GM18868 (cell line): ENCODE results near the gene FILIP1.

ENCODE experiments used
- ATAC-seq: cut with Tn5 transposase; IDR thresholded peaks from one replicate; pipeline ENCODE4 v1.9.1; 2021; ENCODE audit warnings: mild to moderate bottlenecking, moderate library complexity; ENCODE audit not compliant: unreplicated experiment

The FILIP1 gene

DNA sequence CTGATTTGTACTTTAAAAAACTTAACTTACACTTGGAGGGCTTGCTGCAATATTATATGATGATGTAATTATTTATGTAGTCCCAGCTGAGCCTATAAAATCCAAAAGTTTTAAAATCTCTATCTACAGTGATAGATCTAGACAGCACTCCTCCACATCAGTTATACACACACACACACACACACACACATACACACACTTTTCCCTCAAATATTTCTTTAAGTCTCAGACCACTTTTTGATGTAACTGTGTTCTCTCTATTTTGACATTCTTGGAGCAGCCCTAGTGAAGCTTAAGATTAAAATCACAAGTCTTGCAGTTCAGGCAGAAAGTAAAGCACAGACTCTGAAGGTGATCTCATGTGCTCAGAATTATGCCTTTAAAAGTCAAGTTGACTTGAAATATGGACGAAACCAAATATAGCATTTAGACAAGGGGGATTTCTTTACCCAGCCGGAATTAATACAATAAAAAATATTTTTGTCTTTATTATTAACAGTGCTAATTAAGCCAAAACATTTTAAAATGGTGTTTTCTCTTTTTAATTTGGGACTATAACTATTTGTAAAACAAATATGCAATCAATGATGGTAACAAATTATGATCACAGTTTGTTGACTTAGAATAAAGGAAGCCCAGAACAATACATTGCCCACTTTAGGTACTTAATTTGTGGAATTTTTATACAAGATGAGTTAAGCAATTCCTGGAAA, 145.5 kb downstream of the FILIP1 start:
- ATAC-seq = no peak

DNA sequence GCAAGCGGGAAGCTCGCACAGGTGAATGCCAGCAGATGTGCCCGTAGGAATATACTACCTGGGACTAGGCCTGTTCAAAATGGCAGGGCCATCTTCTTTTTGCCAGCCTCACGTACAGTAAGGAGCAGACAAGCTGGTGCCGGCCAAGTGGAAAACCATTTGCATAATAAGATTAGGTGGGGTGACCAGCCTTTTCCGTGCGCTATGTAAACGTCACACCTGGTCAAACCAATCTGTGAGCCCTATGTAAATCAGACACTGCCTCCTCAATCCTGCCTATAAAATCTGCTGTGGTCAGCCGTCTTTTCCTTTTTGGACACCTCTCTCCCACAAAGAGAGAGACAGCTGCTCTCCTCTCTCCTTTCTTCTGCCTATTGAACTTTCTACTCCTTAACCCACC, 148.2 kb downstream of the FILIP1 start:
- ATAC-seq = no peak

DNA sequence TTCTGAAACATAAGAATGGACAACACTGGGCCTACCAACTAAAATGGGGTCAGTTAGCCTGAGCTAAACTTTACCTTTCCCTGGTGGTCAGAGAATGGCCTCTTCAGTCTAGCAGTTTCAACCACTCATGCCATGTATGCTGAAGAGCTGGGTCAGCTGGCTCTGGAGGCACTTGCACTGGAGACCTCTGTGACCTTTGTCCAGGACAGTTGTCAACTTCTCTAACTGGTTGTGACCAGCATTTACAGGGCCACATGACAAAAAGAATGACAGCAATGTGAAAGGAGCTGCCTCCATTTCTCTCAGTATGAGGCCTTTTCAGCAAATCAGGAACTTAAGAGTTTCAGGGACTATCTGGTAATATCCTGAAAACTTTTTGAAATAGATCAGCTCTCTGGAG, 149.1 kb downstream of the FILIP1 start:
- ATAC-seq = no peak

DNA sequence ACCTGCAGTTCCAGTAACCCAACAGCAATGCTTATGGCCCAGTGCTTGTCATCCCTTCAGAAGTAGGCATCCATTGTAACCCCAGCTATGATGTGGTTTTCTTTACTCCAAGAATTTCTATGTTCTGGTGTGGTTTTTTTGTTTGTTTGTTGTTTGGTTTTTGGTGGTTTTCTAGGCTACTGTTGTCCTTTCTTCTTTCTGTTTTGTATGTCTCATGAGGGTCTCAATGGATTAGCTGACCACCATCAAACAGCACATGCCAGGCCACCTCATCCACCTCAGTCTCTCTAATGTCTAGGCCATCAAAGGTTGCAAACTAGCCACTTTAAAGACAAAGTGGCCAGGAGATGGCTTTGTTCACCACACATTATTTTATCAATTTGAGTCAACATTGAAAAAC, 149.6 kb downstream of the FILIP1 start:
- no peak for ATAC-seq

DNA sequence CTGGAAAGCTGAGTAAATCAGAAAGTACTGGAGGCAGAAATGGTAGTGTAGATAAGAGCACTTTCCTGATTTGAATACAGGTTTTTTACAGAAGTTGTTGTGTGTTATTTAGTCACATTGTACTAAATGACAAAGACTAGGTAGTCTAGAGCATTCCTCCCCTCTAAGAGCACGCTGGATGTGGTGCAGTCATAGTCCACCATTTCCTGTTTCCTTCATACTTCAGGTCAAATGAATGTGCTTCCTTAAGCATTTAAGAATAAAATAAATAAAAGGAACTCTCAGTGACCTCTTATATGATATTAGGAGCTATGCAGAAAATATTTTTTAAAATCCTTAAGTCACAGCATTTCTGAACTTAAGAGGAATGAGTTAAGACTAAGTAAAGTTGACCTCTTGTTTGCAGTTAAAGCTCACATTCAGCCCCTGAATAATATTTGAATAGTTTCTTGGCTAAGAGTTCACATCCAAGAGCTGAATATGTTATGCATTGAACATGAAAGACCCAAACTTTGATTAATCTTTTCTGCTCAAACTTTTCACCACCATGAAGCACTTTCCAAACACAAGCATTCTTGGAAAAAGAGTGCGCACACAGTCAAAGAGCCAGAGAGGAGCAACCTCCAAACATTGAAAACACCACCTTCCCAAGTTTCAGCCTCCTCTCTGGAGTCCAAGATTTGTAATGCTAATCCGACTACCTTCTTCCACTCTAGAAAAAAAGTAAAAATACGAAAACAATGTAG, 155.6 kb downstream of the FILIP1 start:
- ATAC-seq = no peak

DNA sequence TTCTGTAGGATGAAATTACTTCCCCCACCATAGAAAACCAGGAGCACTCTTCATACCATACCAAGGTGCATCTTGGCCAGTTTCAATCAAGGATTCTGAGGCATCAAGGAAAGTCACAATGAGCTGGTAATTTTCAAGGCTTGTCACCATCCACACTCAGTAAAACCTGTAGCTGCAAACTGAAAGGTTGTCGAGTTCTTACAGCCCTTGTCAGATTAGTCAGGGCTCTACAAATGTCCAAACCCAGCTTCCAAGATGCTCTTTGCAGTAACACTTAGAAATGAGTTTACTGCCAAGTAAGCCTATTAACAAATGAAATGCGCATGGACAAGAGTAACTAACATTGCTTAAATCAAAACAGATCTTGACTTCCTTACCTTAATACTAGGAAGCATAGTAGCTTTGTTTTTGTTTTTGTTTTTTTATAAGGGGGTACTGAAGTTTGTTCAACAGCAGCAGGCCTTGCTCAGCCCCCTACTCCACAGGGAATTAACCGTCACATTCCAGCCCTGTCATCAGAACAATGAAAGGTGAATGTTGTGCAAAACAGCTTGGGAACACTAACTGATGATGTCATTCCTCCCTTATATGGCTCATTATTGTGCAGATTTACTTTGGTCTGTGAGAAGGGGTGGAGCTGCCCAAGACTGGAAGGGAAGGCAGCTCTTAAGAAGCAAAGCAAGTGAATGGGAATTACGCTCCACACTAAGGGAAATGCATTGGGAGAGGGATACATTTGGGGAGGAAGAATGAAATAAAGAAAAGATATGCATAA, 159.1 kb downstream of the FILIP1 start:
- no peak for ATAC-seq

DNA sequence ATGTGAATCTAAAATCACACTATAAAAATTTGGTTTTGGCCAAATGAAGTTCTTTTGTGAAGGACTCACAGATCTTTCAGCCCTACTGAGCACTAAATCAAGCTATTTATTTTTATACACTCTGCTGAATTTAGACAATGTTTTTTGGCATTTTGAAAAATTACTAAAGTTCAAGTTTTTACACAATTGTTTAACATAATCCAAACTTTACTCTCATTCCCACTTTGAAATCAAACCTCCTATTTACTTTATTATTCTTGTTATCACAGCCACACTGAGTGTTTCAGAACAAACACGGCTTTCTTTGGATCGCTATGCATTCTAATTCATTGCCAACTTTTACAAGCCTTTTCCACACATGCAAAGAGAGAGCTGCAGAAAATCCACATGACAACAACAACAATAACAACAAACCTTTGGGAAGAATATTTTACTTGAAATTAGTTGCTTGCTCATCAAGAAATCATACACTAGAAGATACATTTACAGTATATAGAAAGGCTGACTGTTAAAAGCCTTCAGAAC, 159.9 kb downstream of the FILIP1 start:
- ATAC-seq = no peak

DNA sequence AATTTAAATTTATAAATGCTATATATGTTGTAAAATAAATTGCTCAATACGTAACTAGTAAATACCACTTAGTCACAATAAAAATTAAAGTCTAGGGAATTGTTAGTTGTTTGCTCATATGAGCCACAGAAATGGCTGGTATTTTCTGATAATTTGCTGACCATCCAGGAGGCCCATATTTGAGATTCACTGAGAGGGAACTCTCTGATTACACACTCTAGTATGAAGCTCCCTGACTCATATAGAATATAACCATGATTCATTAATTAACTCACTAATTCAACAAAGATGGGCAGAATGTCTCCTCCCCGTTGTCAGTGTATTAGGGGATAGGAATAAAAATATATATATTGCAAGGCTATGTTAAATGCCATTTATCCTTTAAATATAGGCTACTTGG, 162.4 kb downstream of the FILIP1 start:
- no peak for ATAC-seq

DNA sequence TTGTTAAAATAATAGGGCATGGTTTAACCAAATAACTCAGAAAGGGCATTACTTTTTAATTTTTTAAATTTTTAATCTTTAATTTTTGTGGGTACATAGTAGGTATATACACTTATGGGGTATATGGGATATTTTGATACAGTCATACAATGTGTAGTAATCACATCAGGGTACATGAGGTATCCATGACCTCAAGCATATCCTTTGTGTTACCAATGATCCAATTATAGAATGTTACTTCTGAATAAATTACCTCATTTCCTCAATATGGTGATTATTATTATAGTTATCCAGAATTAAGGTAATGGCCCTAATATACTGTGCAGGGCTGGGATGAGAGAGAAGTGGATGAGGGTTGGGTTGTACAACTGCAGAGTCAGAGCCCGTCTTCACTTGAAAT, 163.9 kb downstream of the FILIP1 start:
- ATAC-seq = no peak

DNA sequence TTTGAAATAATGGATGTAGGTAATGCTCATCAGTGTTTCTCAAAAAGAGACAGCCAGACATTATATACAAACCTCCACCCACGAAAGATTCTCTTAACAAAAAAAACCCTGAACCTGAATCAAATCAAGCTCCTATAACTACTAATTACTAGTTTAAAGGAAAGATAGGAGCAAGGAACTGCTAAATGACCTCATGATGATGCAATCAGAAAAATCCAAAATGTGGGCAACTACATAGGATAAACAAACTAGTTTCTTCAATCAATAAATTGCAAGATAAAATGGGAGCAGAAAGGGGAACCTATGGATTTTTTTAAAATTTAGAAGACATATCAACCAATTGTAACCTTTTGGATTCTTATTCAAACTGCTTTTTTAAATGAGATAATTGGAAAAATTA, 165.8 kb downstream of the FILIP1 start:
- ATAC-seq = no peak

DNA sequence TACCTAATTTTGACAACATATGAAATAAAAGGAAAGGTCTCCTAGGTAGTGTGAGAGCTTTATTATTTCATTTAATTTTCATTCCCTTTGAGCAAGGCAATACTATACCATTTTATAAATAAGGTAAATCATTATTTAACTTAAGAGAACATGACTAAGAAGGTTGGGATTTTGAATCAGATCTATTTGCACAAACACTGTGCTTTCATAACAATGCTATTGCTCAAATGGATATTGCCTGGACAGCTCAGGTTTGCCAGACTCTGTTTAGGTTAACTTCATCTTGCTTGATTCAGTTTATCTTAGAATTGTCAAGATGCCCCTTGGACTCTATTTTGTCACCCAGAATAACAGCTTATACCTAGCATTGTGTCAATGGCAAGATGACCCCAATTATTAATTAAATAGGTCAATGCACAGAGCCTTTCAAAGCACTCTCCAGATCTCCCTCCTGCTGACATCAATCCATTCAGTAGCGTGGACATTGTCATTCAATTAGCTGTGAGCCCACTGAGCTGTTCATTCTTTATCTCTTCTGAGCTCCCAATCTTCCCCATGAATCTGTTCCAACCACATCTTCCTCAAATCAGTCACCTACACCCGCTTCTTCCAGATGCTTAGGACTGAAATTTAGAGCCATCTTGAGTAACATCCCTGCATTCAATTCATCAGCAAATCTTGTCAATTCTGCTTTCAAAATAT, 166.9 kb downstream of the FILIP1 start:
- no peak for ATAC-seq

DNA sequence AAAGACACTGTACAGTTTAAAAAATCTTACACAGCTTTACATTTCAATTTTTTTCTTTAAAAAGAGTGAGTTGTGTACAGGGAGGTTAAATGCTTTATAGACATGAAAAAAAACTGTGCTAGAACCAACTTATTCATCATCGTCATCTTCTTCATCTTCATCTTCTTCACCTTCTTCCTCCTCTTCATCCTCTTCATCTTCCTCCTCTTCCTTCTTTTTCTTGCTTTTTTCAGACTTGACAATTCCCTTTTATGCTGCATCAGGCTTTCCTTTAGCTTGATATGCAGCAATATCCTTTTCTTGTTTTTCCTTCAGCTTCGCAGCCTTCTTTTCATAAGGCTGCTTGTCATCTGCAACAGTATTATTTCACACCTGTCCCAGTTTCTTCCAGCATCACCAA, 174.7 kb downstream of the FILIP1 start:
- ATAC-seq = no peak

DNA sequence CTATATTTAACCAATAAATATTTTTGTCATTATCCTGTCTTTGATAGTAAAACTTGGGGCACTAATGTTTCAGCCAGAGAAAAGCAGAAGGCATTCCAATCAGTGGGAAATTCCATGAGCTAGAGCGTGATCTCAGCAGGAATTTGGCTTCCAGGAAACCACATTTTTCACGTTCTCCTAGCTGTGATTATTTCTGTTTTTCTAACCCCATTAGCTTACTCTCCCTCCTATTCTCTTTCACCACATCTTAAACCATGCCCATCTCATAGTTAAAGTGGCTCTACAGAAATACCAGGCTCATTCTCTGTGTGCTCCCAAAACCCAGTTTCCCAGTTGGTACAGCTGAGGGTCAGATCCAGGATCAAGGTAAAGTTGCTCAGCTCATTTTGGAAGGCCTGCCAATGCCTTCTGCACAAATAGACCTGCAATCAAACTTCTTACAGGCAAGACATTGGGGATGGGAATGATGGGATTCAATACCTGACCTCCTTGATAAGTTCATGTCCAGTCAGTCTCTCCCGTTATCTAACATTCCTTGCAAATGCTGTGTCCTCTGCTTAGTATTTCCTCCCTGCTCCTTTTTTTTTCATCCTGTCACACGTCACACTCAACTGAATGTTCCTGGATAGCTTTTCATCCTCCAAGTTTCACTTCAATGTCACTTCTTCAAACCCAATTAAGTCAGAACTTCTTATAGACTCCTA, 175.9 kb downstream of the FILIP1 start:
- ATAC-seq = no peak

DNA sequence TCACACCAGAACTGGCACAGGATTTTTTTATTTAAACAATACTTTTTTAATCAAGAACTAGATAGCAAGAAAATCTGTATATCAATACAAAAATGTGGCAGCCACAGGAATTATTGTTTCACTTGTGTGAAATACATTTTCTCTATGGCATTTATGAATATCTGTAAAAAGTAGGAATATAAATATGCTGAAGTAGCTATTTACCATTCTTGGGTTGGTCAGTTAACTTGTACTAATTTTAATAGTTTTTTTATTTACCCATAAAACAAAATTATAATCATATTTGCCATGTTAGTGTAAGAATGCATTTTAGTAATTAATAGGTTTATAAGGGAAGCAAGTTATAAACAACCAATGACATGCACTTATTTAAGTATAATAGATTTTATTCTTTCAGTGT, 177.6 kb downstream of the FILIP1 start:
- no peak for ATAC-seq

DNA sequence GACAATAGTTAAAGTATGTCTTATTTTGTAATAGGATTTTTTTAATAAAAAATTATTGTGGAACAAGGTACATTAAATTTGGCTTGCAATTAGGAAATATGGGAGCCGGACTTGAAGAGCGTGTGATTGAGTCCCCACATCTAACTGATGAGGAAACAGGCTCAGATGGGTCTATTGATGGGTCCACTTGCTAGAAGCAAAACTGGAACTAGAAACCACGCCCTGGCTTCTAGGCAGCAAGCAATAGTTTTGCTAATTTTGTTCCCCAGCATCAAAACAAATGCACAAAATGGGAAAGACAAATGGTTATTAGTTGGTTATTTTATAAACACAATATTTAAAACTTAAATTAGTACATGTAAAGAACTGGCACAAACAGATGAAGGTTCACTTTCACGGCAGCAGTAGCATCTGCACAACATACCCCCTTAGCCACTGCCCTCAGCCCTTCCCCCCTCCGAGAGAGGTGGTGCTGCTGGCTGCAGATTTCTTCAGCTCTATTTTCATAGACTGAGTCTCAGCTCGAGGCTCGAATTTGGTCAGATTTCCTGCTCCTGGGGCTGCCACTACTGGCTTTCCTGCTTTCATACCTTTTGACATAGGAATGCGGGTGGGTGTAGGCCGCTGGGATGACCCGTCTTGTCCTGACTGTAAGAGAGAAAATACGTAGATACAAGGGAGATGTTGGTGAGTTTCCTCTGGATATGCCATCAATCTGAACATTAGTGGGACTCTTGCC, 185.2 kb downstream of the FILIP1 start:
- no peak for ATAC-seq

DNA sequence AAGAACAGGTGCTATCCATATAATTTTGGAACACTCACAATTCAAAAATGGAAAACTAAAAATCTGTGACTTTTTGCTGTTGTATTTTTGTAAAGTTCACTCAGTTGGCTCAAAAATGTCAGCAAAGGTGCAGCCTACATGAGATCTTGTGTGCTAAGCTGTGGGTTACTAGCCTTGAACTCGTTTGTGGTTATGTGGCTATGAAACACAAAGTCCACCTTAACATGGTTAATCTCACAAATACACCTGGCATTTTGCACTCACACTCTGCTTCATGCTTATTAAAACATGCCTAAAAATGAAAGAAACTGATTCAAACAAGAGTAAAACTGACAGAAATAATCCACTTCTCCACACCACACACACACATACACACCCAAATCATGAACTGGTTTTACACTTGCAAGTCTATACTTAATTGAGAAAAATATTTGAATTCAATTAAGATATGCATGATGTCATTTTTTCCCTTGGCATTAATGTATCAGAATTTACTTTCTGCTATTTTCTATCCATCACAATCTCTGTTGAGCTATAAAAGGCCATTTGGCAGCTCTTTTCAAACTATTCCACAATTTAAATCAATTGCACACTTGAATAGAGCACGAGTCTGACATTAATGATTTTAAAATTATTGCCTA, 186.1 kb downstream of the FILIP1 start:
- no peak for ATAC-seq

DNA sequence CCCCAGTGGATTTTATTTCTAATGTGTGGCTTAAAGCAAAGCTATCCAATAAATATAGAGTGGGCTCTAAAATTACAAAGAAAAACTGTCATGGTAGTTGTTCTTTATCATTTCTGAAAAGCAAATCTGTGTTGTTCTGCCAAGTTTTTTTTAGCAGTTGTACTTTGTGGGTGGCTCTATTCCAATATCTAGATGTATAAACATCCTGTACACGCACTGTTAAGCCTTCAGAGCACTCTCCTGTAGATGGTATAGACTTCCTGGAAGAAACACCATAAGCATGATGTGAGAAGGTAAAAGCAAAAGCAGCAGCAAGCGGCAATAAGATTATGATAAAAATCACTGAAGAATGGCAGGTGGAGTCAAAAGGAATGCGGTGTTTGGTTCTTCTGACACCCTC, 187.5 kb downstream of the FILIP1 start:
- ATAC-seq = no peak

DNA sequence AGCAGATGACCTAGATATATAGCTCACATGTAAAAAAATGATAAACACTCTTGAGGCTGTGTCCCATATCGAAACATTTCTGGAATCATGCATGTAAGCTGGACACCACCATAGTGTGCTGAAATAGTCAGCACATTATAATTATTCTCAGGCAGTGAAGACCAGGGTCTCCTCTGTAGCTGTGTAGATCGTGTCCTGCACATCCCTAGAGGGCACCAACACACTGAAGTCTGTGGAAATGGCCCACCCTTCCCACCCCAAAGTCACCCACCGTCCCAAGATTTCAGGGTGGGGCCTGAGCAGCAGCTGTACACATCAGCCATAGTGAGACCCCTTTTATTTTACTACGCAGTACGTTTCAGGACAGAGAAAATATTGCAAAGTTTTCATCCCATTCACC, 188.0 kb downstream of the FILIP1 start:
- no peak for ATAC-seq

DNA sequence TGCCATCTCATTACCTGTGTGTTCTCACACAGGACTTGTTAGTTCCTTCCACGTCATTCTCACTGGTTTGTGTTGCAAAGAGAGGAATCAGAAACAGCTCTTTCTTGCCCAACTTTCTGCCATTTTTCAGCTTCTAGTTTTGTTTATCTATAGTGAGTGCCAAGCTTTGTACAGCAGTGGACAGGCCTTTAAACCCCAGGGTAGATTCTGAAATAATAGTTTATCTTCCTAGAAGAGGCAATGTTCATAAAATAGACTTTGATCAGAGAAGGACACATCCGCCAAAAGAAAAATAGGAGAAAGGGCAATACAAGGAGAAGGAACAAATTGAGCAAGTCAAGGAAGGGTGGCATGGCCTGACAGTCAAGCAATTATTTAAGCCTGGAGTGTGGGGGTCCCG, 191.3 kb downstream of the FILIP1 start:
- no peak for ATAC-seq
